PC-3 (cell line): ENCODE results near the gene PQBP1. TPM values are rescaled to one million over a fixed set of nuclear protein-coding genes. Genes with fewer than 3 reads are reported as not detected.

Experiments used
- total RNA-seq: library from RNA; depleted of rRNA; stranded (reverse); fragments of >200 nt; gene quantifications from 2 replicates; pipeline ENCODE4 v1.2.3, GENCODE V29; 2014; rRNA removed

Gene PQBP1
- total RNA-seq, 1 experiment from 2014 or later, result 189 TPM

Other genes starting within 250 kb of the PQBP1 start
- 0.66 TPM in 1 of 2 replicates, not detected in the other for gene WAS, start 214.1 kb upstream of the PQBP1 start, total RNA-seq
- 22.3 and 31.7 TPM in 2 replicates for gene SUV39H1, start 201.2 kb upstream of the PQBP1 start, total RNA-seq
- gene GLOD5, start 136.2 kb upstream of the PQBP1 start, total RNA-seq, result not detected in 2 replicates
- gene GATA1, start 111.3 kb upstream of the PQBP1 start, total RNA-seq, result not detected in 2 replicates
- 58.0 and 61.7 TPM in 2 replicates for gene HDAC6, start 95.9 kb upstream of the PQBP1 start, total RNA-seq
- gene ERAS, start 71.4 kb upstream of the PQBP1 start, total RNA-seq, result not detected in 2 replicates
- gene PCSK1N, start 62.3 kb upstream of the PQBP1 start, total RNA-seq, result 135 and 177 TPM in 2 replicates
- gene TIMM17B, start 162 bp upstream of the PQBP1 start, total RNA-seq, result 101 and 119 TPM in 2 replicates
- gene SLC35A2, start 13.7 kb downstream of the PQBP1 start, total RNA-seq, result 46.6 and 46.8 TPM in 2 replicates
- 24.1 and 25.6 TPM in 2 replicates for gene PIM2, start 21.1 kb downstream of the PQBP1 start, total RNA-seq
- gene OTUD5, start 59.7 kb downstream of the PQBP1 start, total RNA-seq, result 41.4 and 50.9 TPM in 2 replicates
- 0.51 and 0.86 TPM in 2 replicates for gene KCND1, start 73.9 kb downstream of the PQBP1 start, total RNA-seq
- gene GRIPAP1, start 104.3 kb downstream of the PQBP1 start, total RNA-seq, result 31.1 and 44.3 TPM in 2 replicates
- gene TFE3, start 145.4 kb downstream of the PQBP1 start, total RNA-seq, result 46.9 and 56.9 TPM in 2 replicates
- gene CCDC120, start 161.1 kb downstream of the PQBP1 start, total RNA-seq, result 5.3 and 7.1 TPM in 2 replicates
- gene PRAF2, start 176.1 kb downstream of the PQBP1 start, total RNA-seq, result 0.07 and 0.69 TPM in 2 replicates
- 27.2 and 34.8 TPM in 2 replicates for gene WDR45, start 182.0 kb downstream of the PQBP1 start, total RNA-seq
- 54.2 TPM in 2 replicates for gene GPKOW, start 225.8 kb downstream of the PQBP1 start, total RNA-seq